GM12891 (cell line): ENCODE measurements around the gene MAGI3.
"Not testable (repeated sequence)": the region's sequence is repeated elsewhere in the genome, so short reads cannot be mapped to it uniquely, and the experiment has no call there.

Source experiments
- DNase-seq: peaks from one replicate; pipeline ENCODE4 v3.0.0; 2011; ENCODE audit warnings: low spot score; ENCODE audit not compliant: insufficient read length
- FAIRE-seq: peaks from 2 replicates; lab custom pipeline; 2011; peaks lifted over from hg19 to GRCh38; lab: Jason Lieb, UNC
- PAX5 ChIP-seq: IDR thresholded peaks from 2 replicates; pipeline ENCODE4 v1.6.1; 2011; ENCODE audit warnings: low read length, moderate library complexity, mild to moderate bottlenecking; ENCODE audit not compliant: insufficient read depth, severe bottlenecking
- POLR2A ChIP-seq: IDR thresholded peaks from 2 replicates; pipeline ENCODE4 v1.6.1; 2011; ENCODE audit warnings: low read depth, low read length, control low read depth
- POLR2AphosphoS5 ChIP-seq: IDR thresholded peaks from 2 replicates; pipeline ENCODE4 v1.6.1; 2011; ENCODE audit warnings: low read depth, low read length, control low read depth
- POU2F2 ChIP-seq: IDR thresholded peaks from 2 replicates; pipeline ENCODE4 v1.6.1; 2011; ENCODE audit warnings: low read depth, mild to moderate bottlenecking, control low read depth, low read length, moderate library complexity
- SPI1 ChIP-seq: IDR thresholded peaks from 2 replicates; pipeline ENCODE4 v1.6.1; 2011; ENCODE audit warnings: low read depth, low read length, control low read depth
- TAF1 ChIP-seq: IDR thresholded peaks from 2 replicates; pipeline ENCODE4 v1.6.1; 2011; ENCODE audit warnings: low read depth, low read length, control low read depth

MAGI3 gene

DNA sequence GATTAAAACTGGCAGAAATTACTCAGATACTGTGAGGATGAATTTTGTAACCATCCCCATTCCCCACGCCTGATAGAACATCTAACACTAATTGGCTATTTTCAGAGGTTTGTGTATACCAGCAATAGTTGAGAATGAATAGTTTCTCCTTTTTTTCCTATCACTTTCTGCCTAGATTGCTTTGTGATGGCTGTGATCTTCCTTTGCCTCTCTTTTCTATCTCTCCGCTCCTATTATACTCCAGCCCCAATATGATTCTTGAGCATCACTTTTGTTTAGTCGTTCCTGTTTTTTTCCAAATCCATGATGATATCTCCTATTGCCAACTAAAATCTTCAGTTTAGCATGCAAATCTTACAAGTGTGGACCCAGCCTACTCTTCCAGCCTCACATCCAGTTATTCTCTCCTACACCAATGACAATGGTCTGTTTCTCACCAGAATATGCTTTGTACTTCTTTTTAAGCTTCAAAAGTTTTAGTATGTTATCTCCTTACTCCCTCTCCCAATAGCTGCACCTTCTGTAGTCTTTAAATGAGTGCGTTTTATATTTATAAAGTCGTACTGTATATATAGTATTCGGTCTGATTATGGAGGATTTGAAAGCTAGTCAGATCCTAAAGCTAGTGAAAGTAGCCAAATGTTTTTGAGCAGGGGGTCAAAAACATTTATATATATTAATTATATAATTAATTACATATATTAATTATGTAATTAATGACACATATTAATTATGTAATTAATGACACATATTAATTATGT lies 25.2 kb downstream of the MAGI3 start:
- FAIRE-seq (no peak), DNase-seq (no peak)

DNA sequence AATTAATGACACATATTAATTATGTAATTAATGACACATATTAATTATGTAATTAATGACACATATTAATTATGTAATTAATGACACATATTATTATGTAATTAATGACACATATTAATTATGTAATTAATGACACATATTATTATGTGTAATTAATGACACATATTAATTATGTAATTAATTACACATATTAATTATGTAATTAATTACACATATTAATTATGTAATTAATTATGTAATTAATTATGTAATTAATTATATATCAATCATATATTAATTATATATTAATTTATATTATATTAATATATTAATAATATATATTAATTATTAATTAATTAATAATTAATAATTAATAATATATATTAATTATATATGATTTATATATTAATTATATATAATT lies 25.8 kb downstream of the MAGI3 start:
- FAIRE-seq, DNase-seq: not testable (repeated sequence)

More for the DNA sequence above, 25.2 kb downstream of the MAGI3 start:
- TF ChIP-seq POLR2A (no peak), POU2F2 (no peak), SPI1 (no peak), POLR2AphosphoS5 (no peak)

DNA sequence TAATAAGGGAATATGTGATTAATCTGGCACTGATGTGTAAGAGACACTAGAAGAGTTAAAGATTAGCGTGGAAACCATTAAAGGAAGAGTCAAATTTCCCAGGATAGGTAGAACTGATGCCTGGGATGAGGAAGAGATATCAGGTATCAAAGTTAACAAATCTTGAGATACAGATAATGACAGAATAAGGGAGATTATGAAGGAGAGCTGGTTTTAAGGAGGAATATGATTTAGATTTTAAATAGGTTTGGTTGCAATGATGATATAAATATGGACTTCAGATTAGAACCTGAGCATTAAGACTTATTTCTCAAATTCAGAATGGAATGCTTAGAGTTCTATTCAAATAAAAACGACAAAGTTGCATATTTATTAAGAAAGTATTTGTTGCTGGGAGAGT lies 26.2 kb downstream of the MAGI3 start:
- no peak for TF ChIP-seq SPI1
- TF ChIP-seq TAF1, result no peak
- no peak for TF ChIP-seq POLR2AphosphoS5
- no peak for TF ChIP-seq PAX5
- no peak for TF ChIP-seq POU2F2
- no peak for TF ChIP-seq POLR2A
- no peak for FAIRE-seq

DNA sequence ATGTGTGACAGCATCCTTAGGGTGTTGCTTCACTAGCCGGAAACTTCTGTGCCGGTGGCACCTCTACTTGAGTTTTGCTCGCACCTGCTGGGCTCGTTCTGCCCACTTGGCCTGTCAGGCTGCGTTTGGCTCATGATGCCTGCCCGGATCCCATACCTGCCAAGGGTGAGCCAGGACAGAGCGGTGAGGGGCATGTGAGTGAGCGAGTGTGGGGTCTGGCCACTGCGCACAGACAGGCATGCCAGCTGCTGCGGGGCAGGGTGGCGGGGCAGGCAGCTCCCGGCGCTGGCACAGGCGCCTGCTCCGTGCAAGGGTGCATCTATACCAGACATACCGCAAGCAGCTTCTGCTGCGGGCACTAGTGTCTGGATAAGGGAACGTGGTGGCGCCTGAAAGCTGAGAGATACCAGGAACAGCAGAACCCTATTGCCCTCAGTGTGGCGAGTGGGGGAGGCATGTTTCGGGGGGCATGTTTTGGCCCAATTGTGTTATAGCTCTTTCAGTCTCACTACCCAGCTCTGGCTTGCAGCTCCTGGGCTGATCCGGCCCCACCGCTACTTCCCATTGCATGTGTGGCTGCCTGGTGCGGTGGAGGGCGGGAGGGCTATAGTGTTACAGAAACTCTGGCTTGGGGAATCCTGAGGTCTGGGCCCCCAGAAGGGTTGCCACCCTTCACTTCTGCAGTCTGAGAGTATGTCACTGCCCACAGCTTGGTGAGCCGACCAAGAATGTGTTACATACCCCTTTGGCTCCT lies 32.2 kb downstream of the MAGI3 start:
- DNase-seq, result no peak
- FAIRE-seq, result no peak
- TF ChIP-seq SPI1, result no peak
- TF ChIP-seq POU2F2, result no peak

More for the DNA sequence above, 26.2 kb downstream of the MAGI3 start:
- no peak for DNase-seq

DNA sequence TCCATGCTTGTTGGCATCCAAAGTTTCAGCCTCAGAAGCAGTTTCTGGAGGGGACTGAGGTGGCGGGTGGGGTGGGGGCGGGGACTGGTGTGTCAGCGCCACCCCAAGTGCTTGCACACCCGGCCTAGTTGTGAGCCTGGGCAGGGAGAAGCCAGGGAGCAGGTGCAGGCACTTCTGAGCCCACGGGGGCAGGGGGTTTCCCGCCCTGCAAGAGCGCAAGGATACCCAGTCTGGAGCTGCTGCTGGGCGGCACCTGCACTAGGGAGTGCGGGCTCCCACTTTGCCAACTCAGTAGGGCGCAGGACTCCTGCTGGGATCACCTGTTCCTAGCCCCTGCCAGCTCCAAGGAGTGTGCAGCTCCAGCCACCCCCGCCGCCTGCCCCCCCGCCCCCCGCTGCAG lies 33.5 kb downstream of the MAGI3 start:
- no peak for TF ChIP-seq POLR2AphosphoS5
- TF ChIP-seq SPI1, result no peak
- TF ChIP-seq TAF1, result no peak
- TF ChIP-seq PAX5, result no peak
- TF ChIP-seq POLR2A, result no peak
- FAIRE-seq (no peak), DNase-seq (no peak)

DNA sequence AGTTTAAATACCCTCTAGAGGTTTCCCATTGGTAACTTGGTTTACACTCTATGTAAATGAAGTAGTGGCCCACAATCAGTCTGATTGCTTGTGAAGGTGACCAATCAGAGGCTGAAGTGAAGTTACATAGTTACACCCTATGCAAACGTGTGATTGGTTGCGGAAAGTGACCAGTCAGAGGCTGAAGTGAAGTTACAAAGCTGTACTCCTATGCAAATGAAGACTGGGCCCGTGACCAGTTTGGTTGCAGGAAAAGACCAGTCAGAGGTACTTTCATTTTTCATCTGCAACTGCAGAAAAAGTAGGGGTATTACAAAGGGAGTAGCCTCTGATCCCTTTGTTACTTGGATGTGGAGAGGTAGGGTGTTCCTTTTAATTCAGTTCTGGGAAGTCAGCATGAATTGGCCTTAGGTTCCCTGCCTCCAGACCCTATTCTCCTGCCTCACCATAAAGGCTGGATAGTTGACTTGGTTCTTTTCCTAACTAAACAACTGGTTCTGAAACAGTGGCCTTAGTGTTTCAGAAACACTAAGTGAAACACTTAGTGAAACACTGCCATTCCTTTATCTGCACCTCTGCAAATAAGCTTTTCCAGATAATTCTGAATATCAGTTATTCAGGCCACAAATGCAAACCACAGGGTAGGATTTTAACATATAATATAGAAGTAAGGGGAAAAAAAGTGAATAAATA lies 39.3 kb downstream of the MAGI3 start:
- FAIRE-seq (no peak), DNase-seq (no peak)
- no peak for TF ChIP-seq TAF1

DNA sequence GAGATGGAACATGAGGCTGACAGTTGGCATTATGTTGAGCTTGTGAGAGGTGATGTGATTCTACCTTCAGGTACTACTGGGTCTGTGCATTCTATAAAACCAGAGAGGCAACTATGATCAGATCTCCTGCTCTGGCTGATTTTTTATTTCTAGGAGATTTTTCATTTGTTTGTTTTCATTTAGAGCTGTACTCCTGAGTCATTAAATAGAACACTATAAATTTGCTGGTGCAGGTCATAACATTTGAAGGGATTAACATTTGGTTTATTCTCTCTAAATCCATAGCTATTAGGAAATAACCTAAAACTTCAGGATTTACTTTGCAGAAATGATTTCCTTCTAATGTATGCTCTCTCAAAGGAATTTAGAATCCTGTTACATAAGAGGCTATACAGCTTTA lies 42.9 kb downstream of the MAGI3 start:
- FAIRE-seq (no peak), DNase-seq (no peak)
- TF ChIP-seq PAX5 (no peak), POU2F2 (no peak), POLR2AphosphoS5 (no peak)

DNA sequence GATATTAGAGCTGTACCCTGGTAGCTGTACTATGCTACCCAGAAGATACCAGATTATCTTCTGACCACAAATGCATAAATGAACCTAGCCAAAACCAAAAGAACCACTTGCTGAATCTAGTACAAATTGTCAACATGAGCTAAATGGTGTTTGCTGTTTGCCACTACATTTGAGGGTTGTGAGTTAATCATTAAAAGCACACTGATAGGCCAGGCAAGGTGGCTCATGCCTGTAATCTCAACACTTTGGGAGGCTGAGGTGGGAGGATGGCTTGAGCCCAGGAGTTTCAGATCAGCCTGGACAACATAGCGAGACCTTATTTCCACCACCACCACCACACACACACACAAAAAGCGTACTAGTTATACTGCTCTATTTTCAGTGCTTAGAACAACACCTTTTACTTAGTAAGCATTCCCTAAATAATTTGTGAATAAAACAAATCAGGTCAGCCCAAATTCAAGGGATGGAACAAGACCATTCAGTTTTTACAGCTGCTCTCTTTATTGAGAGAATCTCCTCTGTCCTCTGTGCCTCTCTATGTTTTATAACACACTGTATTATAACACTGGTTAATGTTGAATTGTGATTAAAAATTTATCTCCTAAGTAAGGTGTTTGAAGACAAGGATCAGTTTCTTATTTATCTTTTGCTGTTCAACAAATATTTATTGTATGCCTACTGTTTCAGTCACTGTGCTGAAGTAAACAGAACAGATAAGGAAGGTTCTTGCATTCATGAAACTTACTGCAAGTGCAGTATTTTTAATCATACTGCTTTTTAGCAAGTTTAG lies 44.0 kb downstream of the MAGI3 start:
- TF ChIP-seq TAF1 (no peak), POLR2AphosphoS5 (no peak), PAX5 (no peak), POLR2A (no peak), SPI1 (no peak), POU2F2 (no peak)
- DNase-seq, result no peak
- no peak for FAIRE-seq

DNA sequence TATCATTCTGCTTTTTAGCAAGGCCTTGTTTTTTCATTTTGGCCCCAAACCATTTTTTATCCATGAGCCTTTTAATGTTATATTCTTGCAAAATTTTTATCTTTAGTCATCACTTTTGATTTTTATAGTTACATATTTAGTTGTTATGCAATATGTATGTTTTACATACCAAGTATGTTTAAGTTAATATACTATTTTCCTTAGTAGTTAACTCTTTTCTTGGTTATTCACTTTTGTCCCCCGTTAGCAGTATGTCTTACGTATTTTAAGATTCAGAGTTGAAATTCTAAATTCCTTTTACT lies 44.5 kb downstream of the MAGI3 start:
- FAIRE-seq, result no peak
- no peak for DNase-seq
- TF ChIP-seq SPI1 (no peak), PAX5 (no peak), POU2F2 (no peak), POLR2A (no peak), TAF1 (no peak), POLR2AphosphoS5 (no peak)
